ENCODE results near the gene CRADD.
"Not testable (repeated sequence)": the region's sequence is repeated elsewhere in the genome, so short reads cannot be mapped to it uniquely, and the experiment has no call there.

The CRADD gene

GRCh38 chr12:93868771-93869170 is 191.6 kb downstream of the CRADD start:
- TF ChIP-seq POLR2A (IDR thresholded peaks at IDR 0.05; ENCODE audit: low read length) (no peak), GATA1 (IDR thresholded peaks at IDR 0.05; ENCODE audit: low read depth, low read length) (no peak)
- no peak for DNase-seq

GRCh38 chr12:93870020-93870795 is 193.0 kb downstream of the CRADD start:
- no peak for TF ChIP-seq GATA1 (IDR thresholded peaks at IDR 0.05; ENCODE audit: low read depth, low read length)
- no peak for TF ChIP-seq POLR2A (IDR thresholded peaks at IDR 0.05; ENCODE audit: low read length)
- DNase-seq, result no peak

- DNase-seq, result not testable (repeated sequence)
These were observed 194.4 kb downstream of the CRADD start for GRCh38 chr12:93871566-93871965.

DNA sequence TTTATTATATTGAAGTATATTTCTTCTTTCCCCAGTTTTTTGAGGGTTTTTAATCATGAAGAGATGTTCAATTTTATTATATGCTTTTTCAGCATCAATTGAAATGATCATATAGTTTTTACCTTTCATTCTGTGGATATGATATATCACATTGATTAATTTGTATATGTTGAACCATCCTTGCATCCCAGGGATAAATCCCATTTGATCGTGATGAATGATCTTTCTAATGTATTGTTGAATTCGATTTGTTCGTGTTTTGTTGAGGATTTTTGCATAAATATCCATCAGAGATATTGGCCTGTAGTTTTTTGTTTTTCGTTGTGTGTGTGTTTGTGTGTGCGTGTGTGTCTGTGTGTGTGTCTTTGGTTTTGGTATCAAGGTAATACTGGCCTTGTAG is 196.4 kb downstream of the CRADD start:
- no peak for TF ChIP-seq GATA1 (IDR thresholded peaks at IDR 0.05; ENCODE audit: low read depth, low read length)
- DNase-seq, result no peak

DNA sequence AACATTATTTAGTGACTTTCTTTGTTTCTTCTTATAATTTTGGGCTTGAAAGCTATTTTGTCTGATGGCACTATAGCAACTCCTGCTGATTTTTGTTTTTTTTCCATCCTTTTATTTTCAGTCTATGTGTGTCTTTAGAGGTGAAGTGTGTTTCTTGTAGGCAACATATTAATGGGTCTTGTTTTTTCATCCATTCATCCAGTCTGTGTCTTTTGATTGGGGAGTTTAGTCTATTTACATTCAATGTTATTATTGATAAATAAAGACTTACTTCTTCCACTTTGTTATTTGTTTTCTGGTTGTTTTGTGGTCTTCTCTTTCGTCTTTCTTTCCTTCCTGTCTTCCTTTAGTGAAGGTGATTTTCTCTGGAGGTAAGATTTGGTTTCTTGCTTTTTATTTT is 198.0 kb downstream of the CRADD start:
- TF ChIP-seq POLR2A (IDR thresholded peaks at IDR 0.05; ENCODE audit: low read length), result no peak
- TF ChIP-seq GATA1 (IDR thresholded peaks at IDR 0.05; ENCODE audit: low read depth, low read length), result no peak
- DNase-seq, result no peak

- TF ChIP-seq GATA1 (IDR thresholded peaks at IDR 0.05; ENCODE audit: low read depth, low read length) (no peak), POLR2A (IDR thresholded peaks at IDR 0.05; ENCODE audit: low read length) (no peak)
- DNase-seq, result no peak
These were observed 199.2 kb downstream of the CRADD start for GRCh38 chr12:93876360-93876759.

GRCh38 chr12:93877446-93877845 is 200.3 kb downstream of the CRADD start:
- no peak for DNase-seq
- no peak for TF ChIP-seq POLR2A (IDR thresholded peaks at IDR 0.05; ENCODE audit: low read length)
- TF ChIP-seq GATA1 (IDR thresholded peaks at IDR 0.05; ENCODE audit: low read depth, low read length), result no peak

GRCh38 chr12:93879476-93880421 is 202.6 kb downstream of the CRADD start:
- no peak for TF ChIP-seq GATA1 (IDR thresholded peaks at IDR 0.05; ENCODE audit: low read depth, low read length)
- TF ChIP-seq POLR2A (IDR thresholded peaks at IDR 0.05; ENCODE audit: low read length), result no peak
- DNase-seq, result no peak

DNA sequence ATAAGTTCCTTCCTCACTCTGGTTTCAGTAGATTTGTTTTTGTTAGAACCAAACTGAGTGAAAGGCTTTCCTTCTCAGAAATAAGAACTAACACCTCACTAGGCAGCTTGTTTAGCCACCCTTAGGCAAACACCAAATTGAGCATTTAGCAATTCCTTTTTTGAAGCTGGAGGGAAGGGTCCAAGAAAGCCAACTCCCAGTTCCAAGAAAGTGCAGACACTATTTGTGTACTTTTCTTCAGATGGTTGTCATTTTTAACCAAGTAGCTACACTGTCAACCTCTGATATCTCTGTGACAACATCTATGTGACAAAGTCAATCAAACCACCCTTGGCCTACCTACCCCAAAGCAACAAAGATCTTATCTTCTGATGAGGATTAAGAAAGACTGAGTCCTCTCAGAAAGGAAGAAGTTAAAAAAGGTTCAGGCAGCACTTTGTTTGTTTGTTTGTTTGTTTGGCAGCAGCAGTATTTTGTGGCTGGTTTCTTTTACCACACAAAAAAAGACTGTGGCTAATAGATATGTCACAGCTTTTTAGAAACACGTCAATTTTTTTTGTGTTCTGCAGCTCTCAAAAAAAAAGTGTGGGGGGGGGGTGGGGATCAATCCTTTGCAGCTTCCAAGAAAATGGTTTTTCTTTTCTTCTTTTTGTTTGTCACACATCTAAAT is 203.8 kb downstream of the CRADD start:
- DNase-seq, result no peak
- TF ChIP-seq POLR2A (IDR thresholded peaks at IDR 0.05; ENCODE audit: low read length) (no peak), GATA1 (IDR thresholded peaks at IDR 0.05; ENCODE audit: low read depth, low read length) (no peak)

DNA sequence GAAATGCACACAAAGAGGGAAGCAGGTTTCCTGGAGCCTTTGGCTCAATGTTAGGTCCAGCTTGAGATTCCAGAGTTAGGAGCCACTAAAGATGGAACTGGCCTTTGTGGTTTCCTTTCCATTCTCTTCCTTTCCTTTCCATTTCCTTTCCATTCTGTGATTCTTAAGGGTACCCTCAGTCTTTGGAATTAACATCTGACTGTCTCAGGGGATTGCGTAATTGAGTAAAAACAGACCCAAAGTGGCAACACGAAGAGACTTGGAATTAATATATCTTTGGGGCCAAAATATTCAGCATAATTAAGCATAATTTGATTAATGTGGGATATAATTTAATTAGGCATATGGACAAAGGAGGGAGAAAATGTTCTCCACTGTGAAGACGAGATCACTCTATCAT is 205.6 kb downstream of the CRADD start:
- TF ChIP-seq GATA1 (IDR thresholded peaks at IDR 0.05; ENCODE audit: low read depth, low read length), result no peak
- no peak for TF ChIP-seq POLR2A (IDR thresholded peaks at IDR 0.05; ENCODE audit: low read length)

DNA sequence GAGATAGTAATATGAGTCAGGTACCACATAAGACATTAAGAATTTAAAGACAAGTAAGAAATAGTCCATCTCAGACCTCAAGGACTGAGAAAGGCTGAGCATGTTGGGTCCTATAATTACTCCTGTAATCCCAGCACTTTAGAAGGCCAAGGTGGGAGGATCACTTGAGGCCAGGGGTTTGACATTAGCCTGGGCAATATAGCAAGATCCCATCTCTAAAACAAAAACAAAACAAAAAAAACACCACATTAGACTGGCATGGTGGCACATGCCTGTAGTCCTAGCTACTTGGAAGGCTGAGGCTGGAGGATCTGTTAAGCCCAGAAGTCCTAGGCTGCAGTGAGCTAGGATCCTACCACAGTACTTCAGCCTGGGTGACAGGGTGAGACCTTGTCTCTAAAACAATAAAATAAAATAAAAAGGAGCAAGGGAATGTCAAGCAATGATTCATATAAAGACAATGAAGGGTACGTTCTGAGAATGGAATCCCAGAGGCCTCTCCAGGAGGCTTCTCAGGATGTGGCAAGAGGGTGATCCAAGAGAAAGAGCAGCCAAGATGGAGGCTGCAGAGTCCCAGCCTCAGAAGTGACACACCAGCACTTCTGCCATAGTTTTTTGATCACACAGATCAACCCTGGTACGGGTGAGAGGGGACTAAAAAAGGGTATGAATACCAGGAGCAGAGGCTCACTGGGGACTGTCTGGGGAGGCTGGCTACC is 206.4 kb downstream of the CRADD start:
- no peak for DNase-seq
- TF ChIP-seq GATA1 (IDR thresholded peaks at IDR 0.05; ENCODE audit: low read depth, low read length) (no peak), POLR2A (IDR thresholded peaks at IDR 0.05; ENCODE audit: low read length) (no peak)

More for the DNA sequence above, 205.6 kb downstream of the CRADD start:
- DNase-seq, result no peak

- DNase-seq, result no peak
- TF ChIP-seq GATA1 (IDR thresholded peaks at IDR 0.05; ENCODE audit: low read depth, low read length), result no peak
- TF ChIP-seq POLR2A (IDR thresholded peaks at IDR 0.05; ENCODE audit: low read length), result no peak
These were observed 207.8 kb downstream of the CRADD start for GRCh38 chr12:93884794-93885460.

DNA sequence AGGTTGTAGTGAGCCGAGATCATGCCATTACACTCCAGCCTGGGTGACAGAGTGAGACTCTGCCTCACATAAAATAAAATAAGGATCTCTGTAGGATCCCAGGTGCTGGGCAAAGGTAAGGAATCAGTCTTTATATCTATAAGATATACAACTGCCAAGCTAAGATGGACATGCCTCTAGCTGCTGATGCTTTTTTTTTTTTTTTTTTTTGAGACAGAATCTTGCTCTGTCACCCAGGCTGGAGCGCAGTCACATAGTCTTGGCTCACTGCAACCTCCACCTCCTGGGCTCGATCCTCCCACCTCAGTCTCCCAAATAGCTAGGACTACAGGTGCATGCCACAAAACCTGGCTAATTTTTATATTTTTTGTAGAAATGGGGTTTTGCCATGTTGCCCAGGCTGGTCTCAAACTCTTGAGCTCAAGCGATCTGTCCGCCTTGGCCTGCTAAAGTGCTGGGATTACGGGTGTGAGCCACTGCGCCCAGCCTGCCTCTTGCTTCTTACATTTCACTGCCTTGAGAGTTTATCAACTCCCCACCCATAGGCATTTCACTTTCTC is 208.9 kb downstream of the CRADD start:
- not testable (repeated sequence) for DNase-seq
